ENCODE results near the gene MUC2. TPM values are rescaled to one million over a fixed set of nuclear protein-coding genes. Genes with fewer than 3 reads are reported as not detected.
"Not testable (repeated sequence)": the region's sequence is repeated elsewhere in the genome, so short reads cannot be mapped to it uniquely, and the experiment has no call there.

MUC2 gene
- polyA plus RNA-seq, 1 donor = 94.8 TPM

- Histone ChIP-seq H3K27me3 (ENCODE audit: control insufficient read depth, insufficient read depth, low read length) (no peaks in the 10 kb centered on the region), H3K9me3 (ENCODE audit: control insufficient read depth, low read depth, low read length) (no peaks in the 10 kb centered on the region), H3K4me1 (ENCODE audit: control insufficient read depth, insufficient read depth, low read length) (no peaks in the 10 kb centered on the region), H3K36me3 (ENCODE audit: control insufficient read depth, insufficient read depth, low read length) (no peaks in the 10 kb centered on the region), H3K27ac (ENCODE audit: low read length) (no peak overlapping the region), H3K4me3 (ENCODE audit: low read length) (no peak overlapping the region)
- no CpG with 5 or more reads among the region's 28 CpGs for WGBS (ENCODE audit: insufficient coverage, low lambda C conversion rate)
- no peak for DNase-seq
These were observed 34.6 kb downstream of the MUC2 start for GRCh38 chr11:1109101-1109917.

GRCh38 chr11:1109918-1110705, 35.4 kb downstream of the MUC2 start:
- no CpG with 5 or more reads among the region's 39 CpGs for WGBS (ENCODE audit: insufficient coverage, low lambda C conversion rate)
- H3K9me3 ChIP-seq (ENCODE audit: control insufficient read depth, low read depth, low read length) = no peaks in the 10 kb centered on the region
- no peak for DNase-seq
- H3K36me3 ChIP-seq (ENCODE audit: control insufficient read depth, insufficient read depth, low read length) = no peaks in the 10 kb centered on the region
- H3K4me3 ChIP-seq (ENCODE audit: low read length) = no peak overlapping the region
- H3K27ac ChIP-seq (ENCODE audit: low read length) = no peak overlapping the region
- no peaks in the 10 kb centered on the region for H3K4me1 ChIP-seq (ENCODE audit: control insufficient read depth, insufficient read depth, low read length)
- H3K27me3 ChIP-seq (ENCODE audit: control insufficient read depth, insufficient read depth, low read length) = no peaks in the 10 kb centered on the region

GRCh38 chr11:1111545-1112212, 37.0 kb downstream of the MUC2 start:
- Histone ChIP-seq H3K27me3 (ENCODE audit: control insufficient read depth, insufficient read depth, low read length) (no peaks in the 10 kb centered on the region), H3K4me1 (ENCODE audit: control insufficient read depth, insufficient read depth, low read length) (no peaks in the 10 kb centered on the region), H3K27ac (ENCODE audit: low read length) (no peak overlapping the region), H3K9me3 (ENCODE audit: control insufficient read depth, low read depth, low read length) (no peaks in the 10 kb centered on the region), H3K4me3 (ENCODE audit: low read length) (no peak overlapping the region), H3K36me3 (ENCODE audit: control insufficient read depth, insufficient read depth, low read length) (no peaks in the 10 kb centered on the region)
- 50% methylated on average over 2 of the region's 10 CpGs for WGBS (ENCODE audit: insufficient coverage, low lambda C conversion rate)
- DNase-seq = no peak

- no peak overlapping the region for H3K27ac ChIP-seq (ENCODE audit: low read length)
- no peaks in the 10 kb centered on the region for H3K27me3 ChIP-seq (ENCODE audit: control insufficient read depth, insufficient read depth, low read length)
- H3K36me3 ChIP-seq (ENCODE audit: control insufficient read depth, insufficient read depth, low read length) = no peaks in the 10 kb centered on the region
- H3K9me3 ChIP-seq (ENCODE audit: control insufficient read depth, low read depth, low read length) = no peaks in the 10 kb centered on the region
- no peaks in the 10 kb centered on the region for H3K4me1 ChIP-seq (ENCODE audit: control insufficient read depth, insufficient read depth, low read length)
- H3K4me3 ChIP-seq (ENCODE audit: low read length) = no peak overlapping the region
- no peak for DNase-seq
- WGBS (ENCODE audit: insufficient coverage, low lambda C conversion rate) = no CpG with 5 or more reads among the region's 14 CpGs
These were observed 37.9 kb downstream of the MUC2 start for GRCh38 chr11:1112351-1113191.

GRCh38 chr11:1113405-1114201, 38.9 kb downstream of the MUC2 start:
- no peaks in the 10 kb centered on the region for H3K9me3 ChIP-seq (ENCODE audit: control insufficient read depth, low read depth, low read length)
- H3K4me3 ChIP-seq (ENCODE audit: low read length) = no peak overlapping the region
- no peak for DNase-seq
- H3K27me3 ChIP-seq (ENCODE audit: control insufficient read depth, insufficient read depth, low read length) = no peaks in the 10 kb centered on the region
- no peak overlapping the region for H3K27ac ChIP-seq (ENCODE audit: low read length)
- H3K4me1 ChIP-seq (ENCODE audit: control insufficient read depth, insufficient read depth, low read length) = no peaks in the 10 kb centered on the region
- no peaks in the 10 kb centered on the region for H3K36me3 ChIP-seq (ENCODE audit: control insufficient read depth, insufficient read depth, low read length)
- WGBS (ENCODE audit: insufficient coverage, low lambda C conversion rate) = no CpG with 5 or more reads among the region's 36 CpGs

- not testable (repeated sequence) for H3K27me3 ChIP-seq (ENCODE audit: control insufficient read depth, insufficient read depth, low read length); H3K4me1 ChIP-seq (ENCODE audit: control insufficient read depth, insufficient read depth, low read length); DNase-seq; H3K4me3 ChIP-seq (ENCODE audit: low read length); H3K27ac ChIP-seq (ENCODE audit: low read length); H3K36me3 ChIP-seq (ENCODE audit: control insufficient read depth, insufficient read depth, low read length); H3K9me3 ChIP-seq (ENCODE audit: control insufficient read depth, low read depth, low read length)
- no CpG with 5 or more reads among the region's 6 CpGs for WGBS (ENCODE audit: insufficient coverage, low lambda C conversion rate)
These were observed 40.6 kb downstream of the MUC2 start for GRCh38 chr11:1115292-1115691.

GRCh38 chr11:1116104-1116503, 41.4 kb downstream of the MUC2 start:
- H3K4me3 ChIP-seq (ENCODE audit: low read length) = no peak overlapping the region
- H3K27ac ChIP-seq (ENCODE audit: low read length) = no peak overlapping the region
- DNase-seq = no peak
- no peaks in the 10 kb centered on the region for H3K36me3 ChIP-seq (ENCODE audit: control insufficient read depth, insufficient read depth, low read length)
- H3K27me3 ChIP-seq (ENCODE audit: control insufficient read depth, insufficient read depth, low read length) = no peaks in the 10 kb centered on the region
- H3K9me3 ChIP-seq (ENCODE audit: control insufficient read depth, low read depth, low read length) = peaks cover 3% of the 10 kb centered on the region
- WGBS (ENCODE audit: insufficient coverage, low lambda C conversion rate) = 100% methylated on average over 3 of the region's 12 CpGs
- H3K4me1 ChIP-seq (ENCODE audit: control insufficient read depth, insufficient read depth, low read length) = no peaks in the 10 kb centered on the region

GRCh38 chr11:1116666-1117390, 42.2 kb downstream of the MUC2 start:
- 67% methylated on average over 1 of the region's 23 CpGs for WGBS (ENCODE audit: insufficient coverage, low lambda C conversion rate)
- no peak for DNase-seq
- H3K36me3 ChIP-seq (ENCODE audit: control insufficient read depth, insufficient read depth, low read length) = no peaks in the 10 kb centered on the region
- peaks cover 3% of the 10 kb centered on the region for H3K9me3 ChIP-seq (ENCODE audit: control insufficient read depth, low read depth, low read length)
- H3K4me3 ChIP-seq (ENCODE audit: low read length) = no peak overlapping the region
- H3K4me1 ChIP-seq (ENCODE audit: control insufficient read depth, insufficient read depth, low read length) = no peaks in the 10 kb centered on the region
- no peaks in the 10 kb centered on the region for H3K27me3 ChIP-seq (ENCODE audit: control insufficient read depth, insufficient read depth, low read length)
- H3K27ac ChIP-seq (ENCODE audit: low read length) = no peak overlapping the region

- no peaks in the 10 kb centered on the region for H3K36me3 ChIP-seq (ENCODE audit: control insufficient read depth, insufficient read depth, low read length)
- no peak overlapping the region for H3K4me3 ChIP-seq (ENCODE audit: low read length)
- no peak for DNase-seq
- peaks cover 3% of the 10 kb centered on the region for H3K9me3 ChIP-seq (ENCODE audit: control insufficient read depth, low read depth, low read length)
- H3K4me1 ChIP-seq (ENCODE audit: control insufficient read depth, insufficient read depth, low read length) = no peaks in the 10 kb centered on the region
- no CpG with 5 or more reads among the region's 6 CpGs for WGBS (ENCODE audit: insufficient coverage, low lambda C conversion rate)
- no peak overlapping the region for H3K27ac ChIP-seq (ENCODE audit: low read length)
- H3K27me3 ChIP-seq (ENCODE audit: control insufficient read depth, insufficient read depth, low read length) = no peaks in the 10 kb centered on the region
These were observed 43.3 kb downstream of the MUC2 start for GRCh38 chr11:1117992-1118391.

Measured in large intestine (tissue), 3 donors.